Brain microvascular endothelial cell (primary cell): ENCODE data around the gene KRT78.
A peak's percentile ranks its signal among the peaks of the same experiment; 100 is the strongest.

Experiments used
- DNase-seq: peaks from one replicate; pipeline ENCODE4 v3.0.0-alpha.2; 2020
- H3K27ac ChIP-seq: fragments of 250-450 bp; sonication (Bioruptor Pico); 2 replicates; pipeline ENCODE4 v1.5.1; 2020; ENCODE audit warnings: mild to moderate bottlenecking, moderate library complexity
- H3K27me3 ChIP-seq: fragments of 250-450 bp; sonication (Bioruptor Pico); replicated peaks from 2 replicates; pipeline ENCODE4 v1.5.1; 2020; ENCODE audit warnings: mild to moderate bottlenecking
- H3K36me3 ChIP-seq: fragments of 250-450 bp; sonication (Bioruptor Pico); replicated peaks from 2 replicates; pipeline ENCODE4 v1.5.1; 2020; ENCODE audit warnings: mild to moderate bottlenecking
- H3K4me3 ChIP-seq: 2 replicates; pipeline ENCODE4 v1.5.1; 2011; ENCODE audit warnings: low read depth, mild to moderate bottlenecking, control low read depth, low read length, moderate library complexity
- CTCF ChIP-seq: IDR thresholded peaks from 2 replicates; pipeline ENCODE4 v1.5.1; 2011; ENCODE audit warnings: low read depth, mild to moderate bottlenecking, moderate library complexity, low read length, control low read depth, inconsistent platforms; ENCODE audit errors: missing control alignments
- in situ Hi-C: cut with HindIII; loops from 2 replicates; pipeline ENCODE4 v1.10.0; 2017; ENCODE audit warnings: low sequenced_read_pairs, low pct_ligation_motif_present

The KRT78 gene

GRCh38 chr12:52867152-52867551, 18.4 kb upstream of the KRT78 start:
- H3K4me3 ChIP-seq, result no peak overlapping the region
- H3K27me3 ChIP-seq, result no peaks in the 10 kb centered on the region
- H3K27ac ChIP-seq, result no peak overlapping the region
- no peak for DNase-seq
- no peaks in the 10 kb centered on the region for H3K36me3 ChIP-seq
- no peak for TF ChIP-seq CTCF
- in situ Hi-C loops, result loop anchor here (25.0 kb wide), 2 partner anchors 230 to 480 kb away; partner anchors contain the start of gene KRT84

- peak; percentile 97 for TF ChIP-seq CTCF
- Histone ChIP-seq H3K27me3 (no peaks in the 10 kb centered on the region), H3K27ac (no peak overlapping the region), H3K4me3 (no peak overlapping the region), H3K36me3 (no peaks in the 10 kb centered on the region)
- in situ Hi-C loops, result loop anchor here (25.0 kb wide), 2 partner anchors 228 to 478 kb away; partner anchors contain the start of gene KRT84
- DNase-seq, result peak; percentile 56
Measured at GRCh38 chr12:52865090-52865944, 16.5 kb upstream of the KRT78 start.

- no peak overlapping the region for H3K4me3 ChIP-seq
- no peak overlapping the region for H3K27ac ChIP-seq
- H3K27me3 ChIP-seq, result no peaks in the 10 kb centered on the region
- no peak for TF ChIP-seq CTCF
- DNase-seq, result no peak
- in situ Hi-C loops, result loop anchor here (25.0 kb wide), 2 partner anchors 225 to 475 kb away; partner anchors contain the start of gene KRT84
- no peaks in the 10 kb centered on the region for H3K36me3 ChIP-seq
Measured at GRCh38 chr12:52862023-52862422, 13.2 kb upstream of the KRT78 start.

- DNase-seq, result no peak
Measured at GRCh38 chr12:52861511-52861910, 12.7 kb upstream of the KRT78 start.

GRCh38 chr12:52860102-52860823, 11.5 kb upstream of the KRT78 start:
- in situ Hi-C loops, result loop anchor here (25.0 kb wide), 2 partner anchors 223 to 473 kb away; partner anchors contain the start of gene KRT84
- no peak for TF ChIP-seq CTCF
- DNase-seq, result peak; percentile 78
- Histone ChIP-seq H3K27me3 (no peaks in the 10 kb centered on the region), H3K36me3 (no peaks in the 10 kb centered on the region), H3K4me3 (no peak overlapping the region), H3K27ac (no peak overlapping the region)

More at GRCh38 chr12:52861511-52861910, 12.7 kb upstream of the KRT78 start:
- no peaks in the 10 kb centered on the region for H3K27me3 ChIP-seq
- no peaks in the 10 kb centered on the region for H3K36me3 ChIP-seq
- H3K4me3 ChIP-seq, result no peak overlapping the region
- in situ Hi-C loops, result loop anchor here (25.0 kb wide), 2 partner anchors 224 to 474 kb away; partner anchors contain the start of gene KRT84
- no peak overlapping the region for H3K27ac ChIP-seq
- no peak for TF ChIP-seq CTCF
